Keratinocyte (primary cell): ENCODE results near the gene P2RY13. TPM values are rescaled to one million over a fixed set of nuclear protein-coding genes. Genes with fewer than 3 reads are reported as not detected.

Experiments used
- DNase-seq: peaks from one replicate; pipeline ENCODE4 v3.0.0-alpha.2; 2011; ENCODE audit warnings: low read depth, missing footprints, low spot score
- FAIRE-seq: peaks from 2 replicates; lab custom pipeline; 2011; peaks lifted over from hg19 to GRCh38; lab: Jason Lieb, UNC
- H2AFZ ChIP-seq: 2 replicates; pipeline ENCODE4 v1.6.0; 2012; ENCODE audit warnings: low read length, control low read depth, inconsistent platforms; ENCODE audit not compliant: control insufficient read depth
- H3K27ac ChIP-seq: 2 replicates; pipeline ENCODE4 v1.5.1; 2011; ENCODE audit warnings: low read length; ENCODE audit not compliant: control insufficient read depth, insufficient read depth
- H3K27me3 ChIP-seq: 3 replicates; pipeline ENCODE4 v1.6.0; 2011; ENCODE audit warnings: low read length; ENCODE audit not compliant: control insufficient read depth, insufficient read depth; ENCODE audit errors: extremely low read depth
- H3K36me3 ChIP-seq, 2 experiments: 2 replicates in 1 of 2; 3 replicates in 1 of 2; pipeline ENCODE4 v1.5.1; 2011; ENCODE audit warnings: low read length in 2 of 2, mild to moderate bottlenecking in 1 of 2; ENCODE audit not compliant: control insufficient read depth in 2 of 2, insufficient read depth in 2 of 2; ENCODE audit errors: extremely low read depth in 1 of 2
- H3K4me1 ChIP-seq: 3 replicates; pipeline ENCODE4 v1.5.1; 2011; ENCODE audit warnings: low read length; ENCODE audit not compliant: control insufficient read depth, insufficient read depth; ENCODE audit errors: extremely low read depth
- H3K4me2 ChIP-seq: 3 replicates; pipeline ENCODE4 v1.6.0; 2011; ENCODE audit warnings: low read depth, low read length; ENCODE audit not compliant: control insufficient read depth, insufficient read depth; ENCODE audit errors: extremely low read depth
- H3K4me3 ChIP-seq, 3 experiments: fragments of 200-600 bp in 1 of 3; sonication (generic) in 1 of 3; 2 replicates in 2 of 3; 3 replicates in 1 of 3; pipeline ENCODE4 v1.5.1; 2011 to 2016; ENCODE audit warnings: low read length in 3 of 3, mild to moderate bottlenecking in 3 of 3, control low read depth in 2 of 3, inconsistent platforms in 1 of 3, low read depth in 1 of 3, mixed read lengths in 1 of 3, mixed run types in 1 of 3, moderate library complexity in 1 of 3; ENCODE audit not compliant: control insufficient read depth in 2 of 3, insufficient read depth in 2 of 3; ENCODE audit errors: extremely low read depth in 1 of 3
- H3K79me2 ChIP-seq: 2 replicates; pipeline ENCODE4 v1.6.0; 2012; ENCODE audit warnings: low read length; ENCODE audit not compliant: control insufficient read depth, insufficient read depth
- H3K9ac ChIP-seq: 3 replicates; pipeline ENCODE4 v1.6.0; 2011; ENCODE audit warnings: low read length; ENCODE audit not compliant: control insufficient read depth, insufficient read depth; ENCODE audit errors: extremely low read depth
- H3K9me1 ChIP-seq: 3 replicates; pipeline ENCODE4 v1.6.0; 2011; ENCODE audit warnings: low read length; ENCODE audit not compliant: control insufficient read depth, insufficient read depth; ENCODE audit errors: extremely low read depth
- H3K9me3 ChIP-seq: 2 replicates; pipeline ENCODE4 v1.5.1; 2012; ENCODE audit warnings: low read depth, low read length; ENCODE audit not compliant: control insufficient read depth
- H4K20me1 ChIP-seq: 3 replicates; pipeline ENCODE4 v1.6.0; 2011; ENCODE audit warnings: low read length; ENCODE audit not compliant: control insufficient read depth, insufficient read depth; ENCODE audit errors: extremely low read depth
- CTCF ChIP-seq, 3 experiments: IDR thresholded peaks in 1 of 3; conservative IDR thresholded peaks in 1 of 3; optimal IDR thresholded peaks in 1 of 3; 2 replicates in 2 of 3; 3 replicates in 1 of 3; pipeline versions ENCODE3 to v1.5.1; 2011; ENCODE audit warnings: low read length in 3 of 3, mild to moderate bottlenecking in 3 of 3, moderate library complexity in 2 of 3, control low read depth in 1 of 3, inconsistent platforms in 1 of 3; ENCODE audit not compliant: insufficient read depth in 2 of 3; ENCODE audit errors: extremely low read depth in 1 of 3
- EZH2 ChIP-seq: IDR thresholded peaks from one replicate; pipeline ENCODE4 v1.6.1; 2012; ENCODE audit warnings: inconsistent platforms, mild to moderate bottlenecking, low read length, moderate library complexity
- dilution Hi-C: fragments of 300-500 bp; cut with MboI; formaldehyde crosslinking; loops from one replicate; pipeline ENCODE4 v1.7.0; 2020; ENCODE audit warnings: low sequenced_read_pairs; ENCODE audit not compliant: extremely low pct_ligation_motif_present
- polyA plus RNA-seq, 5 experiments: library from polyadenylated mRNA; depleted of rRNA in 3 of 5; stranded (reverse) in 3 of 5; stranded (forward) in 1 of 5; unstranded in 1 of 5; fragments of >200 nt; gene quantifications; 1 replicate in 1 of 5; 2 replicates in 3 of 5; 3 replicates in 1 of 5; pipeline versions ENCODE4 v1.2.1 to v1.2.3, GENCODE V29; 2011 to 2012; ENCODE audit warnings: missing spikeins in 2 of 5, low read depth in 1 of 5, low replicate concordance in 1 of 5

Gene P2RY13
- polyA plus RNA-seq, 1 donor (not counting 4 experiments of a cell fraction or from before 2014, with no cell fraction given) = not detected

- Histone ChIP-seq H3K4me1 (peaks cover 78% of the 10 kb centered on the region), H2AFZ (no peak overlapping the region), H3K36me3 (peaks cover 8 to 16% of the 10 kb centered on the region in 2 experiments), H3K9me1 (no peaks in the 10 kb centered on the region), H4K20me1 (peaks cover under 1% of the 10 kb centered on the region), H3K4me3 (peak overlapping the region in 1 of 3 experiments; percentile 10), H3K79me2 (peaks cover 80% of the 10 kb centered on the region), H3K27me3 (no peaks in the 10 kb centered on the region), H3K9ac (peak overlapping the region; percentile 59), H3K27ac (peak overlapping the region; percentile 98), H3K4me2 (peak overlapping the region; percentile 93), H3K9me3 (no peaks in the 10 kb centered on the region)
- dilution Hi-C loops = no loop called here
- DNase-seq = no peak
- peak; percentile 32 for FAIRE-seq
- TF ChIP-seq EZH2 (no peak), CTCF (optimal IDR thresholded peaks at IDR 0.05 in 1 of 3, IDR thresholded peaks at IDR 0.05 in 1 of 3, conservative IDR thresholded peaks at IDR 0.05 in 1 of 3; ENCODE audit: extremely low read depth in 1 of 3, insufficient read depth in 2 of 3, low read length in 3 of 3) (no peak)
These were observed 21.5 kb downstream of the P2RY13 start for GRCh38 chr3:151307583-151308488.

- no peak overlapping the region for H2AFZ ChIP-seq
- DNase-seq (no peak), FAIRE-seq (peak; percentile 66)
- H3K4me1 ChIP-seq = peaks cover 80% of the 10 kb centered on the region
- no peak overlapping the region for H3K4me3 ChIP-seq
- peaks cover 8 to 16% of the 10 kb centered on the region in 2 experiments for H3K36me3 ChIP-seq
- H3K9me1 ChIP-seq = no peaks in the 10 kb centered on the region
- H3K4me2 ChIP-seq = peak overlapping the region; percentile 93
- peak overlapping the region; percentile 59 for H3K9ac ChIP-seq
- H3K79me2 ChIP-seq = peaks cover 78% of the 10 kb centered on the region
- no peaks in the 10 kb centered on the region for H3K9me3 ChIP-seq
- H3K27me3 ChIP-seq = no peaks in the 10 kb centered on the region
- H3K27ac ChIP-seq = peak overlapping the region; percentile 98
- H4K20me1 ChIP-seq = no peaks in the 10 kb centered on the region
- dilution Hi-C loops = no loop called here
- TF ChIP-seq CTCF (optimal IDR thresholded peaks at IDR 0.05 in 1 of 3, IDR thresholded peaks at IDR 0.05 in 1 of 3, conservative IDR thresholded peaks at IDR 0.05 in 1 of 3; ENCODE audit: extremely low read depth in 1 of 3, insufficient read depth in 2 of 3, low read length in 3 of 3) (no peak), EZH2 (no peak)
These were observed 22.2 kb downstream of the P2RY13 start for GRCh38 chr3:151307131-151307530.
